ENCODE data around the gene TBX3.
A peak's percentile ranks its signal among the peaks of the same experiment; 100 is the strongest.

The TBX3 gene

GRCh38 chr12:114674251-114675047 lies 9.5 kb downstream of the TBX3 start:
- TF ChIP-seq ZNF274 (IDR thresholded peaks at IDR 0.05; ENCODE audit: low read depth, low read length), result no peak
- TF ChIP-seq YY1 (IDR thresholded peaks at IDR 0.05; ENCODE audit: insufficient read depth, insufficient read length), result no peak
- TF ChIP-seq SUZ12 (IDR thresholded peaks at IDR 0.05; ENCODE audit: extremely low read depth, insufficient read depth, insufficient read length), result no peak
- Histone ChIP-seq H3K36me3 (ENCODE audit: insufficient read depth, insufficient read length, low read length) (peaks cover 58% of the 10 kb centered on the region), H3K4me3 (ENCODE audit: insufficient read length, low read depth) (no peak overlapping the region), H3K9ac (ENCODE audit: insufficient read length, low read depth) (no peak overlapping the region), H3K9me3 (ENCODE audit: insufficient read depth, low read length) (no peaks in the 10 kb centered on the region), H3K4me1 (ENCODE audit: insufficient read depth, insufficient read length) (peaks cover 16% of the 10 kb centered on the region), H3K27me3 (ENCODE audit: insufficient read depth, insufficient read length) (peaks cover 78% of the 10 kb centered on the region)
- no peak for DNase-seq (ENCODE audit: low read depth, low spot score)

- H3K9ac ChIP-seq (ENCODE audit: insufficient read length, low read depth), result no peak overlapping the region
- peaks cover 54% of the 10 kb centered on the region for H3K36me3 ChIP-seq (ENCODE audit: insufficient read depth, insufficient read length, low read length)
- TF ChIP-seq ZNF274 (IDR thresholded peaks at IDR 0.05; ENCODE audit: low read depth, low read length), result no peak
- no peak for TF ChIP-seq SUZ12 (IDR thresholded peaks at IDR 0.05; ENCODE audit: extremely low read depth, insufficient read depth, insufficient read length)
- no peak for TF ChIP-seq YY1 (IDR thresholded peaks at IDR 0.05; ENCODE audit: insufficient read depth, insufficient read length)
- no peaks in the 10 kb centered on the region for H3K9me3 ChIP-seq (ENCODE audit: insufficient read depth, low read length)
- H3K27me3 ChIP-seq (ENCODE audit: insufficient read depth, insufficient read length), result peaks cover 77% of the 10 kb centered on the region
- peaks cover 18% of the 10 kb centered on the region for H3K4me1 ChIP-seq (ENCODE audit: insufficient read depth, insufficient read length)
- no peak overlapping the region for H3K4me3 ChIP-seq (ENCODE audit: insufficient read length, low read depth)
- no peak for DNase-seq (ENCODE audit: low read depth, low spot score)
These were observed 10.1 kb downstream of the TBX3 start for GRCh38 chr12:114673901-114674250.

GRCh38 chr12:114673169-114673833 lies 10.7 kb downstream of the TBX3 start:
- Histone ChIP-seq H3K36me3 (ENCODE audit: insufficient read depth, insufficient read length, low read length) (peaks cover 48% of the 10 kb centered on the region), H3K9ac (ENCODE audit: insufficient read length, low read depth) (no peak overlapping the region), H3K4me3 (ENCODE audit: insufficient read length, low read depth) (no peak overlapping the region), H3K4me1 (ENCODE audit: insufficient read depth, insufficient read length) (peaks cover 18% of the 10 kb centered on the region), H3K9me3 (ENCODE audit: insufficient read depth, low read length) (no peaks in the 10 kb centered on the region), H3K27me3 (ENCODE audit: insufficient read depth, insufficient read length) (peaks cover 71% of the 10 kb centered on the region)
- TF ChIP-seq ZNF274 (IDR thresholded peaks at IDR 0.05; ENCODE audit: low read depth, low read length), result no peak
- TF ChIP-seq SUZ12 (IDR thresholded peaks at IDR 0.05; ENCODE audit: extremely low read depth, insufficient read depth, insufficient read length), result no peak
- no peak for TF ChIP-seq YY1 (IDR thresholded peaks at IDR 0.05; ENCODE audit: insufficient read depth, insufficient read length)
- no peak for DNase-seq (ENCODE audit: low read depth, low spot score)

- Histone ChIP-seq H3K4me1 (ENCODE audit: insufficient read depth, insufficient read length) (peaks cover 18% of the 10 kb centered on the region), H3K36me3 (ENCODE audit: insufficient read depth, insufficient read length, low read length) (peaks cover 43% of the 10 kb centered on the region), H3K9me3 (ENCODE audit: insufficient read depth, low read length) (no peaks in the 10 kb centered on the region), H3K27me3 (ENCODE audit: insufficient read depth, insufficient read length) (peaks cover 68% of the 10 kb centered on the region), H3K4me3 (ENCODE audit: insufficient read length, low read depth) (no peak overlapping the region), H3K9ac (ENCODE audit: insufficient read length, low read depth) (no peak overlapping the region)
- TF ChIP-seq SUZ12 (IDR thresholded peaks at IDR 0.05; ENCODE audit: extremely low read depth, insufficient read depth, insufficient read length) (no peak), YY1 (IDR thresholded peaks at IDR 0.05; ENCODE audit: insufficient read depth, insufficient read length) (no peak), ZNF274 (IDR thresholded peaks at IDR 0.05; ENCODE audit: low read depth, low read length) (no peak)
- DNase-seq (ENCODE audit: low read depth, low spot score), result no peak
These were observed 11.2 kb downstream of the TBX3 start for GRCh38 chr12:114672817-114673168.

GRCh38 chr12:114671443-114672411 lies 12.2 kb downstream of the TBX3 start:
- Histone ChIP-seq H3K36me3 (ENCODE audit: insufficient read depth, insufficient read length, low read length) (peaks cover 33% of the 10 kb centered on the region), H3K9ac (ENCODE audit: insufficient read length, low read depth) (peak overlapping the region; percentile 57), H3K9me3 (ENCODE audit: insufficient read depth, low read length) (no peaks in the 10 kb centered on the region), H3K4me1 (ENCODE audit: insufficient read depth, insufficient read length) (peaks cover 18% of the 10 kb centered on the region), H3K27me3 (ENCODE audit: insufficient read depth, insufficient read length) (peaks cover 75% of the 10 kb centered on the region), H3K4me3 (ENCODE audit: insufficient read length, low read depth) (peak overlapping the region; percentile 41)
- TF ChIP-seq ZNF274 (IDR thresholded peaks at IDR 0.05; ENCODE audit: low read depth, low read length), result no peak
- DNase-seq (ENCODE audit: low read depth, low spot score), result no peak

- Histone ChIP-seq H3K9me3 (ENCODE audit: insufficient read depth, low read length) (no peaks in the 10 kb centered on the region), H3K9ac (ENCODE audit: insufficient read length, low read depth) (no peak overlapping the region), H3K4me3 (ENCODE audit: insufficient read length, low read depth) (no peak overlapping the region), H3K27me3 (ENCODE audit: insufficient read depth, insufficient read length) (peaks cover 82% of the 10 kb centered on the region), H3K36me3 (ENCODE audit: insufficient read depth, insufficient read length, low read length) (peaks cover 26% of the 10 kb centered on the region), H3K4me1 (ENCODE audit: insufficient read depth, insufficient read length) (peaks cover 16% of the 10 kb centered on the region)
- TF ChIP-seq YY1 (IDR thresholded peaks at IDR 0.05; ENCODE audit: insufficient read depth, insufficient read length), result no peak
- TF ChIP-seq ZNF274 (IDR thresholded peaks at IDR 0.05; ENCODE audit: low read depth, low read length), result no peak
- no peak for TF ChIP-seq SUZ12 (IDR thresholded peaks at IDR 0.05; ENCODE audit: extremely low read depth, insufficient read depth, insufficient read length)
- no peak for DNase-seq (ENCODE audit: low read depth, low spot score)
These were observed 12.9 kb downstream of the TBX3 start for GRCh38 chr12:114671066-114671442.

Data from NT2/D1 (cell line).